Esophagus muscularis mucosa (tissue), 4 donors: ENCODE results near the gene KRTAP10-3.

ENCODE experiments used
- EP300 ChIP-seq: sonication (generic); formaldehyde crosslinking; IDR thresholded peaks from one replicate; pipeline ENCODE4 v1.6.1; 2017; ENCODE audit warnings: antibody characterized with exemption
- POLR2A ChIP-seq: fragments of 450-650 bp; IDR thresholded peaks from one replicate; pipeline ENCODE4 v1.6.1; 2017; ENCODE audit warnings: antibody characterized with exemption, moderate library complexity, mild to moderate bottlenecking, low read depth
- POLR2AphosphoS5 ChIP-seq, 2 donors: sonication (generic); formaldehyde crosslinking; IDR thresholded peaks; one replicate each; pipeline ENCODE4 v1.6.1; 2017; ENCODE audit warnings: antibody characterized with exemption in 2 of 2
- TF ChIP-seq, protein P1 (sequence below), 3 experiments: fragments of 200-600 bp in 2 of 3; fragments of 450-650 bp in 1 of 3; sonication (generic) in 2 of 3; IDR thresholded peaks; one replicate each; pipeline ENCODE4 v1.5.1; 2017 to 2019; ENCODE audit warnings: antibody characterized with exemption in 3 of 3, mild to moderate bottlenecking in 2 of 3, moderate library complexity in 1 of 3

DNA sequence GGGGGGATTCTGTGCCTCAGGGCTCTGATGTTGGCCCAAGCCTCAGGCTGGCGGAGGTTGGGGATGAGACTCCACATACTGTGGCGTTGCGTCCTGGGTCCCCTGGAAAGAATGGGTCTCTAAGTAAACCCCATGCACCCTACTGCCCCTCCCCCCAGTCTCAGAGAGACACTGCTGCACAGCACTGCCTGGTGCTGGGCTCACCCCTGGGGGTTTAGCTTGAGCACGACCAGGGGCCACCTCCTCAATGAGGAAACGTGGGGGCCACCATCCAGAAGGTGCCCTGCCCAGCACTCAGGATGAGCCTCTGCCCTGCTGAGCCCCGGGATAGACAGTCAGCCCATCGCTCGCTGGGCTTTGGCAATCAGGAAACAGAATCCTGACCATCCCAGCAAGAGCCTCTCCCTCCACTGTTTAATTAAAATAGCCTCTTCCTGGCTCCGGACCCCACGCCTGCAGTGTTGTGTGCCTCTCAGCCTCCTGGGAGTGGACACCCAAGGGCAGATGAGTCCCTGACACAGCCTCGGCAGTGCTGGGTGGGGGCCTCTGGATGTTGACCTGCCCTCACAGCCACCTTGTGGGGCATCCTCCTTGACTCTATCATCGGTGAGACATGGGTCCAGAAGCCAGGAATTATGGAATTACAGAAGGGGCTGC is 11.4 kb upstream of the KRTAP10-3 start:
- TF ChIP-seq, protein P1, sequence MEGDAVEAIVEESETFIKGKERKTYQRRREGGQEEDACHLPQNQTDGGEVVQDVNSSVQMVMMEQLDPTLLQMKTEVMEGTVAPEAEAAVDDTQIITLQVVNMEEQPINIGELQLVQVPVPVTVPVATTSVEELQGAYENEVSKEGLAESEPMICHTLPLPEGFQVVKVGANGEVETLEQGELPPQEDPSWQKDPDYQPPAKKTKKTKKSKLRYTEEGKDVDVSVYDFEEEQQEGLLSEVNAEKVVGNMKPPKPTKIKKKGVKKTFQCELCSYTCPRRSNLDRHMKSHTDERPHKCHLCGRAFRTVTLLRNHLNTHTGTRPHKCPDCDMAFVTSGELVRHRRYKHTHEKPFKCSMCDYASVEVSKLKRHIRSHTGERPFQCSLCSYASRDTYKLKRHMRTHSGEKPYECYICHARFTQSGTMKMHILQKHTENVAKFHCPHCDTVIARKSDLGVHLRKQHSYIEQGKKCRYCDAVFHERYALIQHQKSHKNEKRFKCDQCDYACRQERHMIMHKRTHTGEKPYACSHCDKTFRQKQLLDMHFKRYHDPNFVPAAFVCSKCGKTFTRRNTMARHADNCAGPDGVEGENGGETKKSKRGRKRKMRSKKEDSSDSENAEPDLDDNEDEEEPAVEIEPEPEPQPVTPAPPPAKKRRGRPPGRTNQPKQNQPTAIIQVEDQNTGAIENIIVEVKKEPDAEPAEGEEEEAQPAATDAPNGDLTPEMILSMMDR (IDR thresholded peaks at IDR 0.05): no peak
- TF ChIP-seq POLR2A (no peak), POLR2AphosphoS5 (IDR thresholded peaks at IDR 0.05) (no peak), EP300 (no peak)
